K562 (cell line): ENCODE measurements around the gene HNF1B. TPM values are rescaled to one million over a fixed set of nuclear protein-coding genes. Genes with fewer than 3 reads are reported as not detected.

ENCODE experiments used
- CC2D1A ChIP-seq: fragments of 450-650 bp; IDR thresholded peaks from 2 replicates; pipeline ENCODE4 v1.6.1; 2017; ENCODE audit warnings: mild to moderate bottlenecking
- CTCF ChIP-seq, 3 experiments: IDR thresholded peaks in 2 of 3; conservative IDR thresholded peaks in 1 of 3; 2 replicates each; pipeline ENCODE4 v1.5.1; 2011 to 2012; ENCODE audit warnings: low read length in 3 of 3, mild to moderate bottlenecking in 3 of 3, control low read depth in 2 of 3, improper control_type of control experiment in 1 of 3, inconsistent platforms in 1 of 3, low read depth in 1 of 3, mixed read lengths in 1 of 3, moderate library complexity in 1 of 3; ENCODE audit not compliant: insufficient read depth in 2 of 3
- REST ChIP-seq, 2 experiments: fragments of 450-650 bp; formaldehyde crosslinking in 1 of 2; IDR thresholded peaks; 2 replicates each; pipeline versions ENCODE4 v1.4.0 to v1.6.1; 2014 to 2020; ENCODE audit warnings: mild to moderate bottlenecking in 2 of 2, borderline replicate concordance in 1 of 2, low read depth in 1 of 2
- TAF9B ChIP-seq: fragments of 450-650 bp; IDR thresholded peaks from 2 replicates; pipeline ENCODE4 v1.6.1; 2018; ENCODE audit warnings: mild to moderate bottlenecking; ENCODE audit not compliant: partially characterized antibody
- XRCC5 ChIP-seq: fragments of 200-400 bp; formaldehyde crosslinking; IDR thresholded peaks from 2 replicates; pipeline ENCODE4 v1.6.1; 2017; ENCODE audit warnings: low read depth, mild to moderate bottlenecking, low read length
- ZBTB33 ChIP-seq: sonication (generic); formaldehyde crosslinking; IDR thresholded peaks from 2 replicates; pipeline ENCODE4 v1.8.1; 2023; ENCODE audit warnings: mild to moderate bottlenecking, missing genetic modification reagents
- ZNF445 ChIP-seq: fragments of 250-450 bp; sonication (Bioruptor Pico); IDR thresholded peaks from 2 replicates; pipeline ENCODE4 v1.4.0; 2020; ENCODE audit warnings: low read depth, mild to moderate bottlenecking, moderate library complexity
- ZNF77 ChIP-seq: fragments of 250-450 bp; sonication (Bioruptor Pico); IDR thresholded peaks from 2 replicates; pipeline ENCODE4 v1.5.0; 2020
- polyA plus RNA-seq, 8 experiments: library from polyadenylated mRNA; depleted of rRNA in 4 of 8; stranded (reverse) in 5 of 8; unstranded in 3 of 8; fragments of >200 nt; fragmentation: Nextera tagmentation in 2 of 8; fragmentation: Illumina TruSeq in 1 of 8; extraction: Ambion mirVana in 2 of 8; extraction: Trizol in 1 of 8; gene quantifications; 2 replicates each; pipeline versions ENCODE4 v1.2.1 to v1.2.3, GENCODE V29; 2011 to 2014; ENCODE audit warnings: inconsistent platforms in 1 of 8, missing spikeins in 1 of 8
- total RNA-seq, 7 experiments: library from RNA; depleted of rRNA in 6 of 7; stranded (reverse); fragments of >200 nt in 6 of 7; fragmentation: Illumina TruSeq in 2 of 7; extraction: Trizol in 2 of 7; gene quantifications; 2 replicates each; pipeline versions ENCODE4 v1.2.1 to v1.2.3, GENCODE V29; 2011 to 2021; ENCODE audit warnings: low replicate concordance in 1 of 7

HNF1B gene
- total and polyA plus RNA-seq, 9 of the 15 experiments (the other 6 are each of a cell fraction or from before 2014, with no cell fraction given) = not detected

- TF ChIP-seq CTCF (IDR thresholded peaks at IDR 0.05 in 2 of 3, conservative IDR thresholded peaks at IDR 0.05 in 1 of 3; ENCODE audit: insufficient read depth in 2 of 3, low read depth in 1 of 3, low read length in 3 of 3) (peak; percentile 73 to 76 (median 73)), CC2D1A (0 out of 2 replicates have a peak, but pooled peaks have one; percentile 21), REST (IDR thresholded peaks at IDR 0.05; ENCODE audit: borderline replicate concordance) (peak; percentile 62), REST (CRISPR knock-in tag; IDR thresholded peaks at IDR 0.05; ENCODE audit: low read depth) (no peak), ZNF445 (CRISPR knock-in tag) (no peak), ZBTB33 (no peak), XRCC5 (0 out of 2 replicates have a peak, but pooled peaks have one; percentile 38), TAF9B (no peak), ZNF77 (CRISPR knock-in tag) (no peak)
These were observed 26.0 kb upstream of the HNF1B start (continued) for GRCh38 chr17:37770631-37771518.
